SU-DHL-6 (cell line): ENCODE results near the gene CABP2.

Experiments used
- H2AFZ ChIP-seq: fragments of 200-600 bp; sonication (generic); 2 replicates; pipeline ENCODE4 v1.6.1; 2014; ENCODE audit warnings: low read depth, mild to moderate bottlenecking, moderate library complexity, mixed read lengths, antibody characterized with exemption, low read length; ENCODE audit not compliant: severe bottlenecking
- H3F3A ChIP-seq: fragments of 200-600 bp; shearing (Covaris generic); 2 replicates; pipeline ENCODE4 v1.6.0; 2016; ENCODE audit warnings: antibody characterized with exemption, mild to moderate bottlenecking; ENCODE audit not compliant: insufficient read depth
- H3K27ac ChIP-seq: fragments of 200-600 bp; sonication (generic); 2 replicates; pipeline ENCODE4 v1.5.1; 2016; ENCODE audit warnings: low read depth, mild to moderate bottlenecking, low read length, moderate library complexity, mixed read lengths
- H3K27me3 ChIP-seq: fragments of 200-600 bp; sonication (generic), shearing (Covaris generic); 2 replicates; pipeline ENCODE4 v1.6.0; 2014; ENCODE audit warnings: mild to moderate bottlenecking, low read length
- H3K36me3 ChIP-seq: fragments of 200-600 bp; sonication (generic); 2 replicates; pipeline ENCODE4 v1.6.1; 2014; ENCODE audit warnings: mild to moderate bottlenecking, low read length, mixed read lengths
- H3K4me2 ChIP-seq: fragments of 300-600, 200-600 bp; shearing (Covaris generic), sonication (generic); 2 replicates; pipeline ENCODE4 v1.6.0; 2014; ENCODE audit warnings: low read length, low read depth, mild to moderate bottlenecking; ENCODE audit not compliant: poor library complexity, severe bottlenecking
- H3K4me3 ChIP-seq: fragments of 200-600 bp; sonication (generic); 2 replicates; pipeline ENCODE4 v1.5.1; 2014; ENCODE audit warnings: antibody characterized with exemption, low read length, mild to moderate bottlenecking, mixed read lengths; ENCODE audit not compliant: insufficient read depth, poor library complexity, severe bottlenecking
- H3K79me2 ChIP-seq: fragments of 200-600 bp; sonication (generic); 2 replicates; pipeline ENCODE4 v1.6.1; 2014; ENCODE audit warnings: mild to moderate bottlenecking, low read length, moderate library complexity; ENCODE audit not compliant: insufficient read depth
- H3K9ac ChIP-seq: fragments of 200-600 bp; sonication (generic); 2 replicates; pipeline ENCODE4 v1.7.0; 2014; ENCODE audit warnings: mild to moderate bottlenecking, low read length
- H3K9me2 ChIP-seq: fragments of 200-600 bp; sonication (generic); replicated peaks from 2 replicates; pipeline ENCODE4 v1.6.1; 2014; ENCODE audit warnings: low read length; ENCODE audit not compliant: insufficient read depth
- H3K9me3 ChIP-seq: fragments of 200-600 bp; sonication (generic); 2 replicates; pipeline ENCODE4 v1.6.1; 2014; ENCODE audit warnings: low read length, mixed read lengths; ENCODE audit not compliant: insufficient read depth
- H4K20me1 ChIP-seq: fragments of 200-600 bp; sonication (generic); 2 replicates; pipeline ENCODE4 v1.6.1; 2014; ENCODE audit warnings: low read depth, mild to moderate bottlenecking, antibody characterized with exemption, low read length, moderate library complexity, mixed read lengths
- CTCF ChIP-seq: fragments of 200-600 bp; sonication (generic); IDR thresholded peaks from one replicate; pipeline ENCODE4 v1.5.1; 2017; ENCODE audit warnings: antibody characterized with exemption, mild to moderate bottlenecking, low read length, moderate library complexity; ENCODE audit not compliant: insufficient read depth, poor library complexity, severe bottlenecking
- EZH2phosphoT487 ChIP-seq: fragments of 200-600 bp; sonication (generic), shearing (Covaris generic); conservative IDR thresholded peaks from 2 replicates; pipeline ENCODE4 v1.6.1; 2018; ENCODE audit warnings: mild to moderate bottlenecking, antibody characterized with exemption, low read length, moderate library complexity, mixed read lengths

The CABP2 gene

GRCh38 chr11:67538823-67539505 is 15.7 kb upstream of the CABP2 start:
- Histone ChIP-seq H3K36me3 (no peaks in the 10 kb centered on the region), H4K20me1 (no peaks in the 10 kb centered on the region), H3K9ac (no peak overlapping the region), H3K79me2 (no peaks in the 10 kb centered on the region), H3K27me3 (no peaks in the 10 kb centered on the region), H3K4me2 (no peak overlapping the region), H3K4me3 (no peak overlapping the region), H3F3A (no peaks in the 10 kb centered on the region), H2AFZ (no peak overlapping the region), H3K9me3 (peaks cover 7% of the 10 kb centered on the region; the same call in 1 of the 2 replicates), H3K27ac (no peak overlapping the region), H3K9me2 (no peaks in the 10 kb centered on the region)
- TF ChIP-seq EZH2phosphoT487, result no peak
- no peak for TF ChIP-seq CTCF

GRCh38 chr11:67538306-67538705 is 15.1 kb upstream of the CABP2 start:
- Histone ChIP-seq H3K9me3 (peaks cover 13% of the 10 kb centered on the region), H3K36me3 (no peaks in the 10 kb centered on the region), H2AFZ (no peak overlapping the region), H3K79me2 (no peaks in the 10 kb centered on the region), H3K27ac (no peak overlapping the region), H3K4me3 (no peak overlapping the region), H3K9ac (no peak overlapping the region), H3K27me3 (no peaks in the 10 kb centered on the region), H4K20me1 (no peaks in the 10 kb centered on the region), H3K9me2 (no peaks in the 10 kb centered on the region), H3F3A (no peaks in the 10 kb centered on the region), H3K4me2 (no peak overlapping the region)
- TF ChIP-seq CTCF (no peak), EZH2phosphoT487 (no peak)

- H3K79me2 ChIP-seq, result no peaks in the 10 kb centered on the region
- H4K20me1 ChIP-seq, result no peaks in the 10 kb centered on the region
- H2AFZ ChIP-seq, result no peak overlapping the region
- H3F3A ChIP-seq, result no peaks in the 10 kb centered on the region
- H3K36me3 ChIP-seq, result no peaks in the 10 kb centered on the region
- no peak overlapping the region for H3K4me2 ChIP-seq
- no peaks in the 10 kb centered on the region for H3K27me3 ChIP-seq
- no peak overlapping the region for H3K9ac ChIP-seq
- no peak overlapping the region for H3K27ac ChIP-seq
- no peak overlapping the region for H3K4me3 ChIP-seq
- H3K9me3 ChIP-seq, result peaks cover 24% of the 10 kb centered on the region
- no peak for TF ChIP-seq EZH2phosphoT487
- no peak for TF ChIP-seq CTCF
- no peaks in the 10 kb centered on the region for H3K9me2 ChIP-seq
These were observed 12.3 kb upstream of the CABP2 start for GRCh38 chr11:67535561-67535960.
